CD4-positive, alpha-beta T cell treated with Interleukin-1 beta for 1 hour (primary cell): Measurements from ENCODE around the gene QRFP.

Experiments used
- DNase-seq, 2 donors: peaks; one replicate each; pipeline ENCODE4 v3.0.0-alpha.2; 2020 to 2022

The QRFP gene, protein sequence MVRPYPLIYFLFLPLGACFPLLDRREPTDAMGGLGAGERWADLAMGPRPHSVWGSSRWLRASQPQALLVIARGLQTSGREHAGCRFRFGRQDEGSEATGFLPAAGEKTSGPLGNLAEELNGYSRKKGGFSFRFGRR

DNA sequence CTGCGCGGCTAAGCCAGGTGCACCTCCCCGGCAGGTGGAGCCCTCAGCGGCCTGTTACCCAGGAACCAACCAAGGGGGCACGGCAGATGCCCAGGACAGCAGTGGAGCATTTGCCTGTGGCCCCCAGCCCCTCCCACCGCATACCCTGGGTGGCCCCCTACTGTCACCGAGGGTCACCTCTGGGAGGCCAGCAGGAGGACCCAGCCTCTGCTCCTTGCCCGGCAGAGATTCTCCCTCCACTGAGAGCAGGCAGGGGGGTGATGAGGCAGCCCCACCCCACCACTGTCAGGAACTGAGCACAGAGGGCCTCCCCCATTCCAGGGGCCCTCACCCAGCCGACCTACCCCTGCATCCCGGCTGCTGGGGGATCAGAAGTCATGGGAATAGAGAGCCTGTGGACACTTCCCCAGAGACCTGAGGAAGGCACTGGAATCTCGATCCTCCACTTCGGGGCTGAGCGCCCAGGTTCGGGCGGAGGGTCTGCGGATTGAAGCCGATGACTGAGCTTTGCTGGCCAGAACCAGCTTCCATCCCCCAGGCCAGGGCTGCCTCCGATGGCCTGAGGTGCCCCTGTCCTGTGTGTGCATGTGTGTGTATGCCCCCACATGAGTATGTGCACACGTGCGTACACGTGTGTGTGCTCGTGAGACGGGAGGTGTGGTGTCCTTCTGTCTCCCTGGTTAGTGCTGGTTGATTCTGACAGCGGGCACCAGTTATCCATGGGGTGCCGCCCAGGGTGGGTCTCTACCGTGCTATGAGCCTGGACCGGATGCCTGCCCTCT lies at the start of gene QRFP:
Gene QRFP (minus strand): TSS at position 580 of the 782 bp plus-strand sequence. CDS start 2,974 bp downstream, outside the sequence.
- DNase-seq: no peak

DNA sequence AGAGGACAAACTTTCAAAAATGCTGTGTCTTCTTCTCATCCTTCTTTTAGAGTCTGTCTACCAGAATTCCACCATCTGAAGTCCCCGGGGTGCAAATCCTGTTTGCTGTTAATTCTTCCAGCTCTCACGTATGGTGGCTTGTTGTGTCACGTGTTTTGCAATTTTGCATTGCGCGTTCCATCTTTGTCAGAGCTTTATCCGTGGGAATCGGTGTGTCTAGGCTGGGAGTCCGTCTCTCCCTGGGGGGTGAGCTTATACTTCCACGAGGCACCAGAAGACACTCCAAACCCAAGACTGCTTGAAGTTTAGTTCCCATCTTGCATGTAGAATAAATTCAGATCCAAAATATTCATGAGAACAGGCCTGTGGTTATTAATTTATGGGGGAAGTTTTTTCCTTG lies 48.6 kb upstream of the QRFP start:
- DNase-seq: no peak

DNA sequence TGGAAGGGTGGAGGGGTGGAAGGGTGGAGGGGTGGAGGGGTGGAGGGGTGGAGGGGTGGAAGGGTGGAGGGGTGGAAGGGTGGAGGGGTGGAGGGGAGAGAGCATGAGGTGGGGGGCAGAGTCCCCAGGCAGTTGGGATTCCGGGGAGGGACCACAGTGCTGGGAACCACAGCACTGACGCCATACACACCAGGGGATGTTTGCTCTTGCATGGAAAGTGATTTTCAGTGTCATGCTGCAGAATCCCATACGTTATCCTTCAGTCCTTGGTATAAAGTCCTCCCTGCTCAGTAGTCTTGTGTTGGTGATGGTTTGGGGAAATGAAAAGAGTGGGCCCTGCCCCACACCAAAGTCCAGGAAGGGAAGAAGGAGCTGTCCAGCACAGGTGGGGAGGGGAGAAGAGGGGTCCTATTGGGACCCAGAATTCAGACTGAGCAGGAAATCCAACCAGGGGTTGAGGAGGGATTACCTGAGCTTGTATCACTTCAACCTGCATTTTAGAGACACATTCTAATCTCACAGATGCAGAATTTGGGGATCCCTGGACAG lies 48.0 kb upstream of the QRFP start:
- no peak for DNase-seq

DNA sequence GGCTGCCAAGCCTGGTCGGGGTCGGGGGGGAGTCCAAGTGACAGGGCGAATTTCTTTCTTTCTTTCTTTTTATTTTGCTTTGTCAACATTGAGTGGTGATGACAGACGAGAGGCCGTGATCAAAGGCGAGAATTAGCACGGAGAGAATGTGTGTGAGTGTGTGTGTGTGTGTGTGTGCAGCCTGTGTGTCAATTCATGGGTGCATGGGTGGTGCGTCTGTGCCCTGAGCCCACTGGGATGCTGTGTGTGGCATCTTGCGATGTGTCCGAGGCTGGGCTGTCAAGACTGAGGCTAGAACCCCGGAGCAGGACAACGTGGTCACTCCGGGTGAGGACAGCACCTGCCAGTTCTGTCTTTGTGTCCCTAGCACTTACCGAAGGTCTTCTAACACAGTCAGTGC lies 47.2 kb upstream of the QRFP start:
- no peak for DNase-seq

DNA sequence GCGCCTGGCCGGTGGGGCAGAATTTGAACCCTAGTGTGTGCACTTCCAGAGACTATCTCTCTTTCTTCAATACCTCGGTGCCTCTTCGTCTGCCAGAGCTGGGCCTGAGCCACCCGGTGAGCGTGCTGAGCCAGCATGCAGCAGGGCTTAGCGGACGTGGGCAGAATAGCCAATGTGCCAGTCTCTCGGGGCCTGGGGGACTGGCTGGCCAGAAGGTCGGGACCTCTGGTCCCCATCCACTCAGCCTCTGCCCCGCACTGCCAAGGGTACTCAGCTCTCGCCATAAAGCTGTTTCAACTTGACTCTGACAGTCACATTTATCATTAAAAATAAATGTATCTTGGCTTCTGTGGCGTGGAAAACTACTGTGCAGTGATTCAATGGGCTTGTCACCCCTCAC lies 46.6 kb upstream of the QRFP start:
- no peak for DNase-seq

DNA sequence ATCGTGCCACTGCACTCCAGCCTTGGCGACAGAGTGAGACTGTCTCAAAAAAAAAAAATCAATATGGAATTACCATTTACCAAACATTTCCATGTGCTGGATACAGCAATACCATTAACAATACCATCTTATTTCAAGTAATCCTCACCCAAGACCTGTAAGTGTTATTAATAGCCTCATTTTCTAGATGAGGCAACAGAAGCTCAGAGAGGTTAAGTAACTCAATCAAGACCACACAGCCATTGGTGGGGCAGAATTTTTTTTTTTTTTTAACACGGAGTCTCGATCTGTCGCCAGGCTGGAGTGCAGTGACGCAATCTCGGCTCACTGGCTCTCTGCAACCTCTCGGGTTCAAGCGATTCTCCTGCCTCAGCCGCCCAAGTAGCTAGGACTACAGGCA lies 46.1 kb upstream of the QRFP start:
- DNase-seq: no peak

DNA sequence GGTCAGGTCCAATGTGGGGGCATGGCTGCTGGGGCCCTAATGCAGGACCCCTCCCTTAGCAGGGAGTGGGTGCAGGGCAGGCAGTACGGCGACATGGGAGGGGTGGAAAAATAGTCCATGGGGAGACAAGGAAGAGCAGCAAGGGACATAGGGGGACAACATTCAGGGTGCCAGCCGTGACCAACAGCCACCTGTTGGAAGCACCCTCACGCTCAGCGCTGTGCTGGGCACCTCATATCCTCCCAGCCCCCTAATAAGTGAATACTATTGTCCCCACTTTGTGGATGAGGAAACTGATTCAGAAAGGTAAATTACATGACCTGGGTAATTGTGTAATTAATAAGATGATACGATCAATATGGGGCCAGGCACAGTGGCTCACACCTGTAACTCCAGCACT lies 45.5 kb upstream of the QRFP start:
- DNase-seq: no peak

DNA sequence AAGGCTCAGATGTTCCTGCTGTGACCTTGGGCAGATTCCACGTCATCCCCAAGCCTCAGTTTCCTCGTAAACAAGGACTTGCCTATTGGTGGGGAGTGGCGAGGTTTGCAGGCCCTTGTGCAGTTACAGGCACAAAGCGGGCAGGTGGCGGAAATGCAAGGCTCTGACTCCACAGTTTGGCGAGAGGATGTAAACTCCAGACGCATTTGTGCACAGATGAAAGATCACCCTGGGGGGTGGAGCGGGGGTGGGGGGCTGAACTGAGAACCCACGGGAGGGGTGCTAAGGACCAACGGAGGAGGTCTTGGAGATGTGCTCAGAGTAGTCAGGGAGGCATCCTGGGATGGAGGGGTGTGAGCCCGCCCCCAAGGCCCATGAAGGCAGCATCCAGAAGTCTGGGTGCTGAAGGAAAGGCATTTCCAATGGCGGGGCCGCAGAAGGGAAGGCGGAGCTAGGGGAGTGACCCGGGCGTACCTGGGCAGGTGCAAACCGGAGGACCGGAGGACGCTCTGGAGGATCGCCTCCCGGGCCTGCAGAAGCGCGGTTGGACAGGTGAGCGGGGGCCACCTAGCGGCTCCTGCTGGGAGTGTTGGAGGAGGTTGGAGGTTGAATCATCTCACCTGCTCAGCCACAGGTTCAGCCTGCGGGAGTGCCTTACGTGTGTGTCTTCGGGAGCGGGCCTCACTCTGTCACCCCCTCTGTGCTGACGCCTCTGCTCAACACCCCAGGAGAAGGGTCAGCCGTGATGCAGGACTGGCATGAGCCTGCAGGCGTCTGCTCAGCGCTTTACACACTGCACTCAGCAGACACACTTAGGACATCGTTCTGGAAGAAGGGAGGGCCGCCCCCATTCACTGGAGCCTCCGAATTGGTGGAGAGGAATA lies 44.3 kb upstream of the QRFP start:
- DNase-seq: peak; percentile 58 to 65

DNA sequence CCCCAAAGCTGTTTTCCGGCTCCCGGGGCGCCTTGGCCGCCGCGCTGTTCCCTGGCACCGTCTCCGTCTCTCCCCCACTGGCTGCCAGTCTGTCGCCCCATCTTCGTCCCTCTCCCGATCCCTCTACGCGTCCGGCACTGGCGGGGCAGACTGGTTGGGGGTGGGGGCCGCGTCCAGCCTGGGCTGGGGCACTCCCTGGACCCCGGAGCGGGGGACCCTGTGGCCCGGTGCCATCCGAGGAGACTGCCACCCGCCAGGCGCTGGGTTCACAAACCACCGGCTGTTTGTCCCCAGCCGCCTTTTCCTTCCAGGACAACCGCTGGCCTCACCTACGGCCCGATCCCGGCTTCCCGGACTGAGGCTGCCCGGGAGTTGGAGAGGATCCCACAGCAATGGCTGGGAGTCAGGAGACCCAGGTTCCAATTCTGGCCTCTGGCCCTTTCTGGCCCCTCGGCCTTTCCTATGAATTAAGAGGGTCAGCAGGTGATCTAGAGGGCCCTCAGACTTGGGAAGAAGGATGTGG lies 43.5 kb upstream of the QRFP start:
- no peak for DNase-seq

DNA sequence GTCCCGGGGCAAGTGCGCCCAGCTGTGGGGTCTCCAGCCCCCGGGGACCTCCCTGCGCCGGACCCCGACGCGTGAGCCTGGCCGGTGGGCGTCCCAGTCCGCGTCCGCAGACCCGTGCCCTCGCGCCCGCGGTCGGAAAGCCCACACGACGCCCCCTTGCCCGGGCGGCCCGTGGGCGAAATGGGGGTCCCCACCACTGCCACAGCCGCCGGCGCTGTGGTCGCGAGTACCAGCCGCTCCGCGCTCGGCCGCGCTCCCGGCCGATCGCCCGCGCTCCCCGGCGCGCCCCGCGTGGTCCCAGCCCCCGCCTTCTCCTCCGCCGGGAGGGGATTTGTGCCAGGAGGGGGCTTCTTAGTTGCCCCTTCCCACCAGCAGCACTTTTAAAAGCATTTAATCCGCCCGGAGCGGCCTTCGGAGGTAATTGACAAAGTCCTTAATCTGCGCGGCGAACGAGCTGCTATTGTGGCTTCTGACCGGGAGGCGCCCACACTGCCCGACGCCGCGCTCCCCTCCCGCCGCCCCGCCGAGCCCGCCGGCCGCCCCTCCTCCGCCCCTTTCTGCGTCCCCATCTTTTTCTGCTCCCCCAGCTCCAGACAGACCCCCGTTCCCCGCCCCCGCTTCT lies 42.9 kb upstream of the QRFP start:
- no peak for DNase-seq

DNA sequence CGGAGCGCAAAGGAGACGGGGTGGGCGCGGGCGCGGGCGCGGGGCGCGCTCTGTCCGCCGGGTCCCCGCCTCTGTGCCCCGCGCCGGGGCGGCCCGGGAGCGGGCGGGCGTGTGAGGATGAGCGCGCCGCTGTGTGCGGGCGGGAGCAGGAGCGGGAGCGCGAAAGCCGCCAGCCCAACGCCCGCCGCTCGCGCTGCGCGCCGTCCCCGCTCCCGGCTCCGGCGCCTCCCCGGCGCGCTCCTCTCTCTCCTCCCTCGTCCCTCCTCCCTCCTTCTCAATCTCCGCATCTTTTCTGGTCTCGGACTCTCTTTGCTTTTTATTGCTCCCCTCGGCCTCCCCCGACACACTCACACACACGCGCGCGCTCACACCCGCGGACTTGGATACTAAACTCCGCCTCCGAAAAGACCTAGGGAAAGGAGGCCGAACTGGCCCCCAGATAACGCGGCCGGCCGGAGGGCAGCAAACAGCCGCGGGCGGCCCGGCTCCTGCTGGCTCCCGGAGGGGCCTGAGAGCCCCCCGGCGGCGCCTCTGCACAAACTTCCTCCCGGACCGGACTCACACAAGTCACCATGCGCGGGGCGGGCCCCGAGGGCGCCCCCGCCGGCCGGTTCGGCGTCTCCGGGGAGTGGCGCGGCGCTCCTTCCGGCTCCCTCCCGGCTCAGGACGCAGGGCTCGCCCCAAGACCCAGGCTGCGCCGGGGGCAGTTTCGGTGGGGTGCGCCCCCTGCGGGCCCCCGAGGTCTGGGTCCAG lies 42.2 kb upstream of the QRFP start, which contains the start of gene FIBCD1:
Gene FIBCD1 (minus strand): TSS at position 596 of the 753 bp plus-strand sequence. CDS start 640 bp downstream, outside the sequence.
- DNase-seq: no peak

DNA sequence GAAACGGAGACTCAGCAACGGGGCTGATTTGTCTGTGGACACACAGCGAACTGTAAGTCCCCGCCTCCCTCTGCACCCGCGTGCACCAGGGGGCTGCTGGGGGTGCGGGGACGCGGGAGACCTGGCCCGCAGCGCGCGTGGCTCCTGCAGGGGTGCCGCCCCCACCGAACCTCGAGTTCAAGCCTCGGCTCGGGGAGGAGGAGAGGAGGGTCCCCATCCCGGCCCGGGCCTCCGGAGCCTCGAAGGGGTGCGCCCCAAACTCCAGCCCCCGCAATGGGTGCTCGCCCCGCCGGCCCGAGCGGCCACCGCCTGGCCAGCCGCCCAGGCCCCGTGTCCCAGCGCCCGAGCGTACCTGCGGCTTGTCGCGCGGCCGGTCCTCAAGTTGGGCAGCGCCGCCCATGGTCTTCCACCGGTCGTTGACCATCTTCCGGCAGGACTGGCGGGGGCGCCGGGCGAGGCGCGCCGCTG lies 41.6 kb upstream of the QRFP start:
- no peak for DNase-seq

DNA sequence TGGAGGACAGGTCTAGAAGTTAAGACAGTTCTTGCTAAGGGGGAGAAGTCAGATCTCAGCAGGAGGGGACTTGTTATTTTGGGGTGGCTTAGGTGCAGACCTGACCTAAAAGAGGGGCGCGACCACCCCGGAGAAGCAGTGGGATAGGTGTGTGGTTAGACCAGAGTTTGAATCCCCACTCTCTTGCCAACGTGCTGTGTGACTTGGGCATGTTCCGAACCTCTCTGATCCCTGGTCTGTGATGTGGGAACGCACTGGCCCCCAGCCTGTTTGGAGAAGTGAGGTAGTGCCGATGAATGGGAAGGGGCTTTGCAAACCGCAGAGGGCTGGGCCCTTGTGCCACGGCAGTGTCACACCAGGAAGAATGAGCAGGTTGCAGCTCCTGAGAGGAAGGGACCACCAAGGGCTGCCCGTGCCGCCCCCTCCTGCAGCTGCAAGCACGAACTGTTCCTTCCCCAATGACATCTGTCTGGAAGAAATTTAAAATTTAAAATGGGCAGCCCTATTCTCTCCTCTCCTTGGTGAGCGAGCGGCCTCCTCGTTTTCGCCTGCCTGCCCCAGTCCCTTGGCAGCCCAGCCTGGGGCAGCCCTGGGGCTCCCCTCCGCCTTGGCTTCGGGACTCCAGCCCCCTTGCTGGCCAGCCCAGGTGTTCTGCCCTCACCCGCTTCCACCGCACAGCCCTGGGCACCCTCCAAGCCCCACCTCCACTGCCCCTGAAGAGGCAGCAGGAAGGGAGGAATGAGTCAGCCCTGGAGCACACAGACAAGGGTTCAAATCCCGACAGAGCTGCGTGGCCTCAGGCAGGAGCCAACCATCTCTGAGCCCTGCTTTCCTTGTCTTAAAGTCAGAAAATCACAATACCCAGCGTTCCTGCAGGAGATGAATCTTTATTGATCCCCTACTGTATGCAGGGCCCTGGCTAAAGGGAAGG lies 40.8 kb upstream of the QRFP start:
- no peak for DNase-seq

DNA sequence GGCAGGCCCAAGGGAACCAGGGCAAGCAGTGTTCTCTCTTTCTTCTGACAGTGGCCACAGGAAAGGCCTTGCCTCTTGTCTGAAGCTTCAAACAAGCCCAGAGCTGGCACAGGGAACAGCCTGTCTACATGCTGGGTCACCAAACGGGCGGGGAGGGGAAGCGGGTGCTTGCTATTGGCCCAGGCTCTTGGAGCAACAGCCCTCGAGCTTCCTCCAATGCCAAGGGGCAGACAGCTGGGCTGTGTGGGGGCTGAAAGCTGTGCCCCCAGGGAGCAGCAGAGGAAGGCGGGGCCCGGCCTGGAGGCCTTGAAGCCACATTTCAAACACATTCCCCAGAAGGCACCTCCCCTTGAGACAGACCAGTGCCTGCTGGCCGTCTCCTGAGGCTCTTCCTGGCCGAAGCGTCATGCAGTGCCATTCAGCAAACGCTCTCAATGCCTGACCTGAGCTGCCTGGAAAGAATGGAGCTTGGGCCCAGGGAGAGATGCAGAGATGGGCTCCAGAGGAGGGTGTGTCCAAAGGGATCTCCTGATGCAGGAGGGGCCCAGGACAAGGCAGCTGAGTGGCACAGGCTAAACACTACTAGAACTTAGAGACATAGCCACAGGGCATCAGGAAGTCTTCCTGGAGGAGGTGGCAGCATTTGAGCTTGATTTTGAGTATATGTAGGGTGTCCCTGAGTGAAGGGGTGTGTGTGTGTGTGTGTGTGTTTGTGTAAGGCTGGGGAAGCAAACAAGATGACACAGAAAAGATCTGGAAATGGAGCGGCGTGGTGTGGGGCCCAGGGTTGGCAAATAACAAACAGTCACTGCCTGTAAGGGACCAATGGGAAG lies 39.9 kb upstream of the QRFP start:
- DNase-seq: no peak

DNA sequence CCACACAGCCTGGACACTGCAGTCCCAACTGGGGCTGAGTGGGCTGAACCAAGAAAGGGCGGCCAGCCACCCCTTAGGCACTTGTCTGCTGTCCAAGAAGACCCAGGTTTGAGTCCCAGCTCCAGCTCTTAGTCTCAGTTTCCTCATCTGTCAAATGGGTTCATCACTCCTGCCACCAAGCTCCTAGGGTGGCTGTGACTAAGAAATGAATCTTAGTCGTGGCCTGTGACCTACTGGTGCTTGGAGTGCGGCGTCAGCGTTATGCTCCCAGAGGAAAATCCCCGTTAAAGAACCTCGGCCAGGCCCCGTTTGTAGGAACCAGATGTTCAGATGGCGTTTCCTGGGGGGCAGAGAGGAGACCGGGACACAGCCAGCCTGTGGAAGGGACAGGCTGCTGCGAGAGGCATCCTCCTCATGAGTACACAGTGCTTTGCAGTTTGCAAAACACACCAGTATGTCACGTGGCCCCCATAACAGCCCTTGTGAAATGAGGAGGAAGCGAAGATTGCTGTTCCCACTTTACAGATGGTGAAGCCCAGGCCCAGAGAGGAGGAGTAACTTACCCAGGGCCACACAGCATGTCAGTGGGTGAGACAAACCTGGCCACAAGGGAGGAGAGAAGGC lies 39.1 kb upstream of the QRFP start:
- DNase-seq: no peak

DNA sequence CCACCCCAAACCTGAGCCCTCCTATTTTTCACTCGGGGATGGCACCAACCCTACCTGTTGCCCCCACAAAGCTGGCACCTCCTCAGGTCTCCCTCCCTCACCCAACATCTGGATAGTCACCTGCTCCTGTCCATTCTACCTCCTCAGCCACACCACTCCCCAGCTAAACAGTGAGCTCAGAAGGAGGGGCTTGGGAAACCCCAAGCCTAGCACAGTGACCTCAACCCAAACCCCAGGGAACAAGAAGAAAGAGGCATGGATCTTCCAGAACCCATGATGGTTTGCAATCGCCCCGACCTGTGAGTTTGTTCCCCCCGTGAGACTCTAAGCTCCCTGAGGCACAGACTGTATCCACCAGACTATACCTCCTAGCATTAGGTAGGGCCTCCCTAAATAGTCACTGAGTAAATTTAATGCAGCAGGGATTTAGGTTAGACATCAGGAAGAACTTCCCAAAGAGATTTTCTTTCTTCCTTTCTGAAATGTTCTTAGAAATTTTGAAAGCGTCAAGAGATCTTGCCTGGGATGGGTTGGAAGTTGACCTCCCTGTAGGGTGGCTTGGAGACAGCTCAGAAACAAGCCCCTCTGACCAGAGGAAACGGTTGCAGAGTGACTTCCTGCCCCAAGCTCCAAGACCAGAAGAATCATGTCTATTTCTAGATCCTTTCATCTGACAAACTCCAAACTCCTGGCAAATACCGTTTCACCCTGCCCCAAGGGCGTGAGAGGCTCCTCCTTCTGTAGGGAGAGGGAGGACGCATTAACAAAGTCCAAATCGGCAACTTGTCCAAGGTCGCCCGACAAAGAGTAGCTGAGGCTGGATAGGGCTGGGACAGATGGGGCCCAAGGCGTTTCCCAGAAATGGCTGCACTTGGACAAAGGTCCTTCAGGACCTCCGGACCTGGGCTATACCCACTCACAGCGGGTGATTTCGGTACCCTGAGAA lies 38.4 kb upstream of the QRFP start:
- no peak for DNase-seq

DNA sequence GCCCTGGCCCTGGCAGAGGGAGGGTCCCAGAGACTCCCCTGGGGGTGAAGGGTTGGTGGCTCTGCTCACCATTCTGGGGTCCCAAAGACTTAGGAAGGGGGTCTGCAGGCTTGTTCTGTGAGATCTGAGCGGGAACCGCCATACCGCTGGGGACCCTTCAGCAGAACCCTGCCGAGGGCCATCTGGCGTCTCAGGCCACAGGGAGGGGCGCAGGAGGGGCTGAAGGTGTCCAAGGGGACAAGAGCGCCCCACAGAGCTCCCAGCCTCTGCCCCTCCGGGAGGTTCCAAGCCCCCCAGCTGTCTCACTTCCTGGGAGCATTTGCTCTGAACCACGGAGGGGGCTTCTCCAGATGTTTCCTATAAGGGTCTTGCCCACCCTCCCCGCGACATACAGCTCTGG lies 37.6 kb upstream of the QRFP start:
- DNase-seq: no peak
